Activated CD4-positive, CD25-positive, alpha-beta regulatory T cell (primary cell): Measurements from ENCODE around the gene RTN4IP1.

ENCODE experiments used
- DNase-seq, 4 experiments: peaks; one replicate each; lab custom pipeline; 2025; lab: John Stamatoyannopoulos, UW

RTN4IP1 gene

DNA sequence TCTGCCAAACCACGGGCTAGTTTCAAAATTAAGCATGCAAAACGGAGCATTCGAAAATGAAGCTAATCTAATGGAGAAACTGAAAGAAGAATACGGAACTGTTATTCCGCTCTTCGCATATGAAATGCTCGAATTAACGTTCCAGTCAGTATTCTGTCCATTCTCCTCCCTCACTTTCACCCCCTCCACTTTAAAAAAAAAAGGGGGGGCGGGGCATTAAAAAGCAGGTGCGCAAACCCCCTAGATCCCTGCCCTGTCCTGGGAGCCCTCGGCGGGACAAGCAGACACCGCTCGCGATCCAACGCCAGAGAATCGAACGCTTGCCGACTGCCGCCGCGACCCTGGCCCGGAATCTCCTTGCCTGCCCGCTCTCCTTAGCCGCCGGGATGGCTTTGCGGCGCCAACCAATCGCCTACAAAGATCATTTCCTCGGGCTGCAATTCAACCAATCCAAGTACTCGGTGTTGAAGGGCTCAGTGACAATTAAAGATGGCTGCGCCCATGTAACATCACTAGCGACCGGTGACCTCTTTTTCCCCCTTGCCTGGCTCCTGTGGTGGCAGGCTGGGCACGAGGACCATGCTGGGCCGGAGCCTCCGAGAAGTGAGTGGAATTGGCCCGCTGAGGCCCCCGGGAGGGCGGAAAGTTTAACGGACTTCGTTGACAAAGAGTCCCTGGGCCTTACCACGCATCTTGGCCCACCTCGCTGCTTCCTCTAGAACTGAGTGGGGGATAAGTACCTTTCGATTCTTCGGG lies at the start of gene RTN4IP1, which contains the start of gene QRSL1:
TSS of gene RTN4IP1 (minus strand) at position 396 of the 756 bp plus-strand sequence. CDS start 477 bp downstream, outside the sequence.
TSS of gene QRSL1 (plus strand) at position 476 of the 756 bp plus-strand sequence. CDS start at position 580, 104 bp downstream.
- DNase-seq = peak; percentile 55 to 70 (median 65)

GRCh38 chr6:106677282-106677681 lies 48.0 kb upstream of the RTN4IP1 start:
- no peak for DNase-seq

GRCh38 chr6:106674541-106675229 lies 45.4 kb upstream of the RTN4IP1 start:
- DNase-seq = no peak

GRCh38 chr6:106671651-106672050 lies 42.4 kb upstream of the RTN4IP1 start:
- DNase-seq = no peak

DNA sequence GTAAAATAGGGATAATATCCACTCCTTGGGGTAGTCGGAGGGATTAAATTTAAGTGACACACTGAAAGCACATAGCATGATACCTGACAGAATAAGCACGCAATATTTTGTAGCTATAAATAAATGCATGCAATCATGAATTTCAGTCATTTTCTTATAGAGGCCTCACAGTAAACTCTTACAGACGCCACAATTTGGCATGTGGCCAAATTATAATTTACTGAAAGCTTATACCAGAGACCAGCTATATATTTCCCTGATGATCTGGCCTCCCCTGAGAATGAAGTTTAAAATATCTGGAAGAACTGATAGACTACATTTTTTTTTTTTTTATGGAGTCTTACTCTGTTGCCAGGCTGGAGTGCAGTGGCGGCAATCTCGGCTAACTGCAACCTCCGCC lies 40.9 kb upstream of the RTN4IP1 start:
- DNase-seq = no peak

DNA sequence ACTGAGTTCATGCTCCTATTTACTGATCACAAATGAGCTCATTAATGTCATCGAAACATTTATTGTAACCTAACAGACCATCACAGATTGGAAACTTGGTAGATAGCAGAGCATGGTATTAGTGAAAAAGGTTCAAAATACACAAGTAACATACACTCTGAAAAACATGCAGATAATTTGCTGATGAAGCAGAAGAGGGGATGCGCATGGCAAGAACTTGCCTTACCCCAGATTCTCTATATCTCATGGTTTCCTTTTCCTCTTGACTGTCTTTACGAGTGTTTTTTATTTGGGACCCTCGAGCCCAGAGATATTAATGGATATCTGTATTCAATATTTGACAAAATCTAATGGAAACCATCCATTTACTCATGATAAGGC lies 37.7 kb upstream of the RTN4IP1 start:
- no peak for DNase-seq

DNA sequence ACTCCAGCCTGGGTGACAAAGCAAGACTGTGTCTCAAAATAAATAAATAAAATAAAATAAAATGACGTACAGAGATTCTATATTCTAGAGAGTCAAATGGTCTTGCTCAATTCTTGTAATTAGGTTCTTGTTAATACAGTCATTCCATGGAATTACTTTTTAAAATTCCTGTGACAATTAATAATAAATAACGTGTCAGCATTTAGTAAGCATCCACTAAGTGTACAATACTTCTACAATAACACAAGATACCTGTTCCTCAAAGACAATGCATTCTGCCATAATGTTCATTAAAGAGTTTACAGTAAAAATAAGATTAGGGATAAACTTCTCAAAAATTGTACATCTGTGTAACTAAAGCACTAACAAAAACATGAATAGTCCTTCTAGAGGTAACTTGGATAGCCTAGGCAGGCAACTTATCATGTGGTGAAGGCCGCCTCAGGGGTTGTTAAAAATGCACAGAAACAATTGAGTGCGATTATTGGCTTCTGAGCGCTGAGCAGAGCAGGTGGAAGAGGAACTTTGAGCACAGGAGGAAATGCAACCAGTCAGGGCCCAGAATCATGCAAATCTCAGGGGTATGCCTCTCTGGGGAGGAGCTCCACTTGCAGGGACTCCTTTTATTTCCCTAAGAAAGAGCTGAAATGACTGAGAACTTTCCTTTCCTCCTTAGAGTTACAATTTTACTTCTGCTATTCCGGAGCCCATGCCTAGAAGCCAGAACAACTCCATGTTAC lies 37.2 kb upstream of the RTN4IP1 start:
- DNase-seq = no peak

DNA sequence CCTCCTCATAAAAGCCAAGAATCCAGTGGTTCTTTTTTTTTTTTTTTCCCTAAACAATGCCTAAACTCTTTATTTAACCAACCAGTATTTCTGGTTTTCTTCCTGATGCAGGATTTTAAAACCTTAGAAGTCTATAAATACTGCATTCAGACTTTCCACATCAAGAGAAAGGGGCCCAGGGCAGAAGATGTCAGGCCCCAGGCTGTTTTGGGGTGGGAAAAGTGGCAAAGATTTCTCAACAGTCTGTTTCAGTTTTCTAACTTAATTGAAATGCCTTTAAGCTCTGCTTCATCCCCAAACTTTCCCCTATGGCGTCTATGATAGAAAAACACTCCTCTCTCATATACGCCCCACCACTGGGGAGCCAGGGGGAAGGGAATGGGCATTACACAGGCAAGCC lies 33.2 kb upstream of the RTN4IP1 start:
- DNase-seq = no peak

DNA sequence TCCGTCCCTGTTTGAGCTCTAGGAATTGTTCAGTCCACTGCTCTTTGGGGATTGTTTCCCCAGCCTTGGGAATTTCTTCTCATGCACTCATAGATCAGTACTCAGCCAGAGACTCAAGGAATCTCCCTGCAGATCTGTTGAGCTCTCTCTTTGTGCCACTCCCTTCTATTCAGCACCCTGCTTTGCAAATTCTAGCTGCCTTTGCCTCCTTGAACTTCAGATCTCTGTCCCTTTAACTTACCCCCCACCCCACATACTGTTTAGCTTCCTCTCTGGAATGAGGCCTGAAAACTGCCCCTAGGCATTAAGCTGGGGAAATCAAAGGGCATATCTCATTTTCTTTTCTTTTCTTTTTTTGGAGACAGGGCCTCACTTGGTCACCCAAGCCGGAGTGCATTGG lies 30.6 kb upstream of the RTN4IP1 start:
- DNase-seq = no peak

GRCh38 chr6:106658469-106658868 lies 29.2 kb upstream of the RTN4IP1 start:
- DNase-seq = no peak

DNA sequence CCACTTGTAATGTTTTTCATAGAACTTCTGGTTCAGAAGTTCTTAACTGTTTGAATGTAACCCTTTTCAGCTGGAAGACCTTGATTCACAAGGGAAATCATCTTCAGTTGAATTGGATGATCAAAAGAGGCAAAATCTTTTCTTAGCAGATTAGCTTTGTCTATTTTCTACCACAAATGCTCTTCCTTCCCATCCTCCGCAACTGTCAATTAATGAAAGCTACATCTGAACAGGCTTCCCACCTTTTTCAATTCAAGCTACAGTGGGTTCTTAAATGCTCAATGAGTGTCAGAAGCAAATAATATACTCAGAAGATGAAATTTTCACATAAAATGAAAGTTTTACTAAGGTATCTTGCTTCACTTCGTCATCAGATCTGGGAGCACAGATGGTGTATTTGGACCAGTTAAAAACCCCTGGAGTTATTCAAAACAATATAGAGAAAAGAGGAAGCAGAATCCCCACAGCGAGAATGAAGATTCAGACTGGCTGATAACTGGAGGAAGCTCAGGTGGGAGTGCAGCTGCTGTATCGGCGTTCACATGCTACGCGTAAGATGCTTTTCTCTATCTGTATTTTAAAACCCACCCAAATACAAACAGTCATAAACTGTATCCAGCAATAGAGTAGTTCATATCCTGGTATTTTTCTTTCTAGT lies 19.5 kb upstream of the RTN4IP1 start:
- DNase-seq = no peak

- no peak for DNase-seq
Measured at GRCh38 chr6:106643061-106643460, 13.8 kb upstream of the RTN4IP1 start.

- no peak for DNase-seq
Measured at GRCh38 chr6:106642476-106642875, 13.2 kb upstream of the RTN4IP1 start.

DNA sequence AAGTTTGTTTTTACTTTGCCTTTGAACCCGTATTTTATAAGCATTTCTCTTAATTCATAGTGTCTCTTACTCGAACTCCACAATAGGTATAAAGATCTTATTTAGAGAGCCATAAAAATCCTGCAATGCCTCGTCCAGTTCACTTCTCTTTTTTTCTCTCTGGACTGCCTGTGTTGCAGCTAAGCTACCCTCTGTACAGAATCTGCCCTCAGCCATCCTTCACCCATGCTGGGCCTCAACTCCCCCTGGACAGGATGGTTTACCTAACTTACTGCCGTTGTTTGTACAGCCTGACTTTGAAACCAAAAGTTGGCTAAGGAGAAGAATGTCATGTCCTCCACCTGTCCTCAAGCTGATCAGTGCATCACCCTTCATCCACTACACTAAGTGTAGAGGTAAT lies 10.5 kb upstream of the RTN4IP1 start:
- DNase-seq = no peak

DNA sequence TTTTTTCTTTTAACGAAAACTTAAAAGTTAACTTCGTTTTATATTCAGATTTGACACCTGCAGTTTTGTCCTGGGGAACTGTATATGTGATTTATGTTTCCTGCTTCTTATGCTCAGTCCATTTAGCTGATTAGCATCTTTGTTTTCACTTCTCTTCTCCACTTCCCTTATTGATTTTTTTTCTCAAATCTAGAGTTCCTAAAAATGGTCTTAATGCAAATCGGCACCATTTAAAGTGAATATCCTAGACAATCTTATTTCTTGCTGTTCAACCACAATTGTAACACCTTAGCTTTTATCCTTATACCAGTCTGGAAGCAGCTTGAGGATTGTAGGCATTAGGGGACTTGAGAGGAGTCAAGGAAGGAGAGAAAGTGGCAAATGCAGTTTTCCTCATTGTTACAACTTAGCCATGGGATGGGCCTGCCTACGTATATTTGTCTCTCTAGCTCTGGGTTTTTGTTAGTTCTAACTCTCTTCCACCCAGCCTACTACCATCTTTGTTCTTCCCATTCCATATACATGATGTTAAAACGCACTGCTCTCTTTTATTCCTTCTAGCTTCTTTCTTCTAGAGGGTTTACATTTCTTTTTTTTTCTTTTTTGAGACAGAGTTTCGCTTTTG lies 8.5 kb upstream of the RTN4IP1 start:
- DNase-seq = no peak

DNA sequence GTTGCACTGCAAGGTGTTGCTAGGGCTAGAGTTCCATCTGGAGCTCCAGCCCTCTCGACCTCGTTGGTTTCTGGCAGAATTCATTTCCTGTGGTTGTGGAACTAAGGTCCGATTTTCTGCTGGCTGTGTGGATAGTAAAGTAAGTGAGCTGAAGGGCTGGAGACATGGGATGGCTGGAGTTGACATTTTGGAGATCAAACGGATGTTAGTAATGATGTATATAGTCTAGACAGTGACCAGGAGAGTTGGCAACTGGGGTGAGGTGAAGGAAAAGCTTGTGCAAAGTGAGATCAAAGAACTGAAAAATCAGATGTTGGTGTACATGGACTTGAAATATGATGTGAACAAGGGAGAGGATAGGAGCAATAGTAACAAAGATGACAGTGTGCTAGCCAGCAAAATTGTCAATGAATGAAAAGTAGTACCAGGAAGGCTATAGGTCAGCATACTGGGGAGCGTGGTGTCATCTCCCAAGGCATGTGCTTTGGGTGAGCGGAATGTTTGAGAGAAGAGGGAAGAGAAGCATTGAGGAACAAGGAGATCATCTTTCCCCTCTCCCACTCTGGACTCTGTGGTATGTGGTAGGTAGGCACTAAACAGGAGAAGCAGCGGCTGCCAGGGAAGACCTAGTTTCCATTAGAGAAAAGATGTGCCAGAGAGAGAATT lies 7.9 kb upstream of the RTN4IP1 start:
- no peak for DNase-seq

- no peak for DNase-seq
Measured at GRCh38 chr6:106634565-106634964, 5.3 kb upstream of the RTN4IP1 start.

- DNase-seq = no peak
Measured at GRCh38 chr6:106631346-106631745, 2.0 kb upstream of the RTN4IP1 start.

GRCh38 chr6:106630366-106630765 lies 1.1 kb upstream of the RTN4IP1 start:
- DNase-seq = no peak

DNA sequence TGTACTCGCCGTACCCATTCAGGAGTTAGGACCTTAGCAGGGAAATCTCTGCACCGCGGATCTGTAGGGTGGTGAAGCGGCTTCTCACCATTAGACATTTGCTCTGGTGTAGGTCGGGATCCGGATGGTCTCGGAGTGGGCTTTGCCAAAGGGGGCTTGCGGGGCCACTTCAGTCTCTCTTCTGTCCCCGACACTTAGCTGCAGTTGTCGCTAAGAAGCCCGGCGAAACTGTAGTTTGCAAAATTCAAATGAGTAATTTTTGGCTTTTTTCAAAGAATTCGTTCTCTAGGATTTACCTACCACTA lies 513 bp upstream of the RTN4IP1 start:
- no peak for DNase-seq

DNA sequence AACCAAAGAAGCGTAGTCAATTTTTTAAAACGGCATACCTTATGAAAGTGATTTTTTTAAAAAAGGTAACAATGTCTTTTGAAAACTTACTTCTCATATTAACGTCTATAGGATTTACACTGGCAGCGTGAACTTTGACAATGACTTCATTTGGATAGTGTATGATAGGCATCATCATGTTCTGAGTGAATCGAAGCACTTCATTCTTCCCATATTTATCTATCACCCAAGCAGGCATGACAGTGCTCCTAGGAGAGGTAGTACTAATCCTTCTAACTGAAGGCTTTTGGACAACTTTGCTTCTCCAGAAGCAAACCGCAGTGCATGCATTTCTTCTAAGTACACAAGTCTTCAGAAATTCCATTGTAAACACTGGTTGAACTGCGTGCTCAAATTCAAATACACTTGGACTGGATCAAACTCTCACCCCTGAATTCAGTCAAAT lies 618 bp downstream of the RTN4IP1 start:
- no peak for DNase-seq
